H1 (cell line): ENCODE results near the gene DRGX. TPM values are rescaled to one million over a fixed set of nuclear protein-coding genes. Genes with fewer than 3 reads are reported as not detected.

Experiments
- CTCF ChIA-PET: fragments of 300-600 bp; sonication (Branson Sonifier 250); formaldehyde crosslinking; loops from one replicate; lab custom pipeline; 2021; ENCODE audit not compliant: partially characterized antibody; lab: Charles Lee
- POLR2A ChIA-PET: fragments of 300-600 bp; sonication (Branson Sonifier 250); formaldehyde crosslinking; loops from one replicate; lab custom pipeline; 2021; ENCODE audit warnings: inconsistent platforms; ENCODE audit not compliant: partially characterized antibody; lab: Charles Lee
- DNase-seq, 2 experiments: peaks; one replicate each; pipeline versions ENCODE4 v3.0.0 to v3.0.0-alpha.2; 2010 to 2022; ENCODE audit warnings: low spot score in 2 of 2, low read depth in 1 of 2, mixed read lengths in 1 of 2
- FAIRE-seq: peaks from 2 replicates; lab custom pipeline; 2011; peaks lifted over from hg19 to GRCh38; lab: Jason Lieb, UNC
- H2AFZ ChIP-seq: 2 replicates; pipeline ENCODE4 v1.8.1; 2012; ENCODE audit warnings: low read length, inconsistent platforms
- H2AK5ac ChIP-seq: 2 replicates; pipeline ENCODE4 v1.6.1; 2013; ENCODE audit warnings: low read depth, low read length
- H2BK120ac ChIP-seq: replicated peaks from 2 replicates; pipeline ENCODE3; 2013; ENCODE audit warnings: low read depth, low read length, inconsistent platforms
- H2BK12ac ChIP-seq: 2 replicates; pipeline ENCODE4 v1.6.1; 2013; ENCODE audit warnings: low read depth, low read length
- H2BK15ac ChIP-seq: 2 replicates; pipeline ENCODE4 v1.6.1; 2013; ENCODE audit warnings: low read length
- H2BK20ac ChIP-seq: 2 replicates; pipeline ENCODE4 v1.6.1; 2013; ENCODE audit warnings: low read length
- H2BK5ac ChIP-seq: 2 replicates; pipeline ENCODE4 v1.6.1; 2013; ENCODE audit warnings: low read depth, low read length
- H3K14ac ChIP-seq: 2 replicates; pipeline ENCODE4 v1.6.1; 2013; ENCODE audit warnings: inconsistent platforms; ENCODE audit not compliant: insufficient read length
- H3K18ac ChIP-seq: 2 replicates; pipeline ENCODE4 v1.6.1; 2013; ENCODE audit warnings: low read length; ENCODE audit errors: extremely low read depth
- H3K23ac ChIP-seq: 2 replicates; pipeline ENCODE4 v1.6.1; 2013; ENCODE audit warnings: inconsistent platforms; ENCODE audit not compliant: insufficient read length
- H3K23me2 ChIP-seq: 2 replicates; pipeline ENCODE4 v1.6.1; 2013; ENCODE audit warnings: low read depth, low read length
- H3K27ac ChIP-seq: 2 replicates; pipeline ENCODE4 v1.6.1; 2011; ENCODE audit warnings: low read depth, low read length, inconsistent platforms
- H3K27me3 ChIP-seq, 4 experiments: replicated peaks in 1 of 4; 1 replicate in 1 of 4; 2 replicates in 3 of 4; pipeline versions ENCODE4 v1.6.1 to v1.8.1; 2011 to 2013; ENCODE audit warnings: low read length in 3 of 4, mild to moderate bottlenecking in 3 of 4, inconsistent platforms in 2 of 4, mixed read lengths in 2 of 4, moderate library complexity in 1 of 4; ENCODE audit not compliant: control insufficient read depth in 3 of 4, insufficient read depth in 3 of 4; ENCODE audit errors: extremely low read depth in 1 of 4
- H3K36me3 ChIP-seq, 4 experiments: 2 replicates each; pipeline versions ENCODE4 v1.6.1 to v1.8.1; 2011 to 2013; ENCODE audit warnings: mild to moderate bottlenecking in 4 of 4, low read length in 3 of 4, moderate library complexity in 2 of 4, control low read depth in 1 of 4, inconsistent platforms in 1 of 4; ENCODE audit not compliant: insufficient read depth in 4 of 4, control insufficient read depth in 2 of 4
- H3K4ac ChIP-seq: replicated peaks from 2 replicates; pipeline ENCODE3; 2013; ENCODE audit warnings: low read length, low read depth, mixed read lengths, inconsistent platforms; ENCODE audit not compliant: insufficient read length
- H3K4me1 ChIP-seq, 4 experiments: replicated peaks in 1 of 4; 1 replicate in 1 of 4; 2 replicates in 3 of 4; pipeline versions ENCODE4 v1.6.1 to v1.8.1; 2011 to 2013; ENCODE audit warnings: low read length in 3 of 4, inconsistent platforms in 2 of 4, mixed read lengths in 1 of 4; ENCODE audit not compliant: insufficient read depth in 4 of 4, control insufficient read depth in 3 of 4
- H3K4me2 ChIP-seq, 2 experiments: 2 replicates each; pipeline versions ENCODE4 v1.6.1 to v1.8.1; 2011 to 2013; ENCODE audit warnings: low read depth in 2 of 2, low read length in 2 of 2, control low read depth in 1 of 2, inconsistent platforms in 1 of 2, mild to moderate bottlenecking in 1 of 2; ENCODE audit not compliant: insufficient read depth in 1 of 2
- H3K4me3 ChIP-seq, 4 experiments: fragments of 200-600, 300-600 bp in 1 of 4; sonication (generic), shearing (Covaris generic), sonication (Bioruptor Twin) in 1 of 4; 2 replicates each; pipeline versions ENCODE4 v1.5.1 to v1.8.1; 2011 to 2016; ENCODE audit warnings: low read length in 4 of 4, low read depth in 3 of 4, control low read depth in 2 of 4, inconsistent platforms in 2 of 4, mild to moderate bottlenecking in 2 of 4, mixed read lengths in 1 of 4, moderate library complexity in 1 of 4; ENCODE audit not compliant: insufficient read depth in 2 of 4; ENCODE audit errors: extremely low read depth in 1 of 4
- H3K56ac ChIP-seq: replicated peaks from 2 replicates; pipeline ENCODE3; 2013; ENCODE audit warnings: low read depth, mild to moderate bottlenecking, mixed read lengths, low read length, inconsistent platforms; ENCODE audit not compliant: insufficient read length
- H3K79me1 ChIP-seq: 2 replicates; pipeline ENCODE4 v1.6.1; 2013; ENCODE audit warnings: low read depth, low read length, control low read depth
- H3K79me2 ChIP-seq, 2 experiments: 2 replicates each; pipeline versions ENCODE4 v1.6.1 to v1.8.1; 2012 to 2013; ENCODE audit warnings: low read length in 2 of 2, mild to moderate bottlenecking in 2 of 2, inconsistent platforms in 1 of 2; ENCODE audit not compliant: insufficient read depth in 2 of 2, control insufficient read depth in 1 of 2
- H3K9ac ChIP-seq, 4 experiments: replicated peaks in 1 of 4; 1 replicate in 1 of 4; 2 replicates in 3 of 4; pipeline versions ENCODE4 v1.6.1 to v1.8.1; 2011 to 2013; ENCODE audit warnings: low read depth in 3 of 4, low read length in 3 of 4, control low read depth in 2 of 4, mild to moderate bottlenecking in 2 of 4, moderate library complexity in 2 of 4, inconsistent platforms in 1 of 4; ENCODE audit errors: extremely low read depth in 1 of 4
- H3K9me3 ChIP-seq, 2 experiments: 2 replicates each; pipeline versions ENCODE4 v1.6.1 to v1.8.1; 2012 to 2013; ENCODE audit warnings: mild to moderate bottlenecking in 2 of 2, moderate library complexity in 2 of 2, control low read depth in 1 of 2, inconsistent platforms in 1 of 2, low read depth in 1 of 2, low read length in 1 of 2, mixed read lengths in 1 of 2; ENCODE audit not compliant: insufficient read depth in 2 of 2
- H4K20me1 ChIP-seq, 2 experiments: replicated peaks in 1 of 2; 2 replicates each; pipeline versions ENCODE3 to v1.8.1; 2011 to 2013; ENCODE audit warnings: inconsistent platforms in 2 of 2, low read length in 2 of 2, mild to moderate bottlenecking in 1 of 2; ENCODE audit not compliant: insufficient read depth in 2 of 2, control insufficient read depth in 1 of 2
- H4K5ac ChIP-seq: 2 replicates; pipeline ENCODE4 v1.6.1; 2013; ENCODE audit warnings: low read length, low read depth, mixed read lengths, inconsistent platforms; ENCODE audit not compliant: insufficient read length
- H4K8ac ChIP-seq: 2 replicates; pipeline ENCODE4 v1.8.0; 2013; ENCODE audit warnings: mild to moderate bottlenecking, moderate library complexity, low read length, inconsistent platforms; ENCODE audit not compliant: insufficient read depth; ENCODE audit errors: extremely low read depth
- H4K91ac ChIP-seq: replicated peaks from 2 replicates; pipeline ENCODE3; 2013; ENCODE audit warnings: low read length, mixed read lengths, inconsistent platforms; ENCODE audit not compliant: insufficient read length
- ATF3 ChIP-seq: IDR thresholded peaks from 2 replicates; pipeline ENCODE4 v1.6.1; 2011; ENCODE audit warnings: low read depth, mild to moderate bottlenecking, low read length; ENCODE audit not compliant: insufficient read depth
- CBX8 ChIP-seq: fragments of 300-800, 300-1000 bp; sonication (generic); IDR thresholded peaks from 2 replicates; pipeline ENCODE4 v1.7.1; 2016; ENCODE audit warnings: low read depth, low read length, borderline replicate concordance
- CHD1 ChIP-seq: IDR thresholded peaks from 2 replicates; pipeline ENCODE4 v1.6.1; 2012; ENCODE audit warnings: low read depth, low read length, improper control_type of control experiment
- CHD2 ChIP-seq: IDR thresholded peaks from 2 replicates; pipeline ENCODE4 v1.6.1; 2012; ENCODE audit warnings: low read length, improper control_type of control experiment
- FOSL1 ChIP-seq: IDR thresholded peaks from 2 replicates; pipeline ENCODE4 v1.6.1; 2011; ENCODE audit warnings: mild to moderate bottlenecking, low read depth, low read length, moderate library complexity; ENCODE audit not compliant: insufficient read depth
- GTF2F1 ChIP-seq: IDR thresholded peaks from 2 replicates; pipeline ENCODE4 v1.6.1; 2012; ENCODE audit warnings: low read depth, low read length, improper control_type of control experiment, borderline replicate concordance
- RNF2 ChIP-seq: fragments of 200-900, 300-1000 bp; sonication (generic); IDR thresholded peaks from 2 replicates; pipeline ENCODE4 v1.7.1; 2016; ENCODE audit warnings: borderline replicate concordance, low read depth, mild to moderate bottlenecking, antibody characterized with exemption, low read length; ENCODE audit not compliant: poor library complexity, severe bottlenecking; ENCODE audit errors: missing control alignments
- SIX5 ChIP-seq: IDR thresholded peaks from 2 replicates; pipeline ENCODE4 v1.6.1; 2011; ENCODE audit warnings: mild to moderate bottlenecking, low read depth, low read length
- SUZ12 ChIP-seq: fragments of 200-600 bp; sonication (generic); IDR thresholded peaks from 2 replicates; pipeline ENCODE4 v1.6.1; 2012; ENCODE audit warnings: mild to moderate bottlenecking, inconsistent platforms, low read length, moderate library complexity, mixed read lengths
- TAF7 ChIP-seq: optimal IDR thresholded peaks from 2 replicates; pipeline ENCODE3; 2011; ENCODE audit warnings: low read depth, mild to moderate bottlenecking, inconsistent platforms, low read length, moderate library complexity, borderline replicate concordance
- TEAD4 ChIP-seq: IDR thresholded peaks from 2 replicates; pipeline ENCODE4 v1.6.1; 2012; ENCODE audit warnings: low read depth, low read length, inconsistent platforms, mixed read lengths
- WGBS, 2 experiments: shearing (Covaris generic) in 1 of 2; methylation state at CpG; one replicate each; pipeline versions ENCODE4 v1.1.6 to v1.1.7; 2013 to 2015; ENCODE audit warnings: low lambda C conversion rate in 2 of 2, mixed read lengths in 2 of 2, inconsistent platforms in 1 of 2, low coverage in 1 of 2, missing lambda C conversion rate in 1 of 2; ENCODE audit not compliant: insufficient replicate concordance in 2 of 2, insufficient coverage in 1 of 2, insufficient read length in 1 of 2; ENCODE audit errors: extremely low coverage in 1 of 2, missing lambda C conversion rate in 1 of 2; 5-methylcytosine and 5-hydroxymethylcytosine counted together
- polyA plus RNA-seq, 7 experiments: library from polyadenylated mRNA; depleted of rRNA in 3 of 7; stranded (reverse) in 5 of 7; unstranded in 2 of 7; fragments of >200 nt in 5 of 7; fragments of 200-250 nt in 2 of 7; gene quantifications; 1 replicate in 5 of 7; 2 replicates in 1 of 7; 4 replicates in 1 of 7; pipeline versions ENCODE4 v1.2.1 to v1.2.3, GENCODE V29; 2011 to 2013; ENCODE audit warnings: missing spikeins in 2 of 7, mixed read lengths in 2 of 7
- total RNA-seq: library from RNA; stranded (reverse); fragmentation: NEBNext Ultra II Directional; extraction: Animal tissue kit (Norgen Biotek cat#: 25700); gene quantifications from 2 replicates; pipeline ENCODE4 v1.2.1, GENCODE V29; 2021

DRGX gene
- total and polyA plus RNA-seq, 2 of the 8 experiments (the other 6 are each of a cell fraction or from before 2014, with no cell fraction given) = not detected

GRCh38 chr10:49328401-49329145 lies 67.3 kb downstream of the DRGX start:
- Histone ChIP-seq H2BK120ac (no peak overlapping the region), H3K9me3 (no peaks in the 10 kb centered on the region), H4K20me1 (no peaks in the 10 kb centered on the region), H4K8ac (no peak overlapping the region), H2BK20ac (no peak overlapping the region), H3K23ac (no peak overlapping the region), H4K91ac (no peak overlapping the region), H3K4me1 (peaks cover 0 to 2% (median 0%) of the 10 kb centered on the region in 4 experiments; a peak in 1 of 7 replicates), H3K79me1 (no peaks in the 10 kb centered on the region), H3K4me2 (no peak overlapping the region), H3K23me2 (no peaks in the 10 kb centered on the region; the same call in 1 of the 2 replicates), H3K4ac (no peak overlapping the region), H3K9ac (no peak overlapping the region), H3K4me3 (no peak overlapping the region), H3K79me2 (no peaks in the 10 kb centered on the region), H3K14ac (no peak overlapping the region), H2AFZ (0 out of 2 replicates have a peak overlapping the region, but pooled peaks have one; percentile 4), H3K18ac (no peak overlapping the region), H3K36me3 (no peaks in the 10 kb centered on the region), H4K5ac (no peak overlapping the region), H2AK5ac (no peak overlapping the region), H2BK15ac (no peak overlapping the region), H3K27ac (no peak overlapping the region), H3K56ac (no peak overlapping the region), H3K27me3 (no peaks in the 10 kb centered on the region; a peak in 1 of 7 replicates), H2BK5ac (no peak overlapping the region), H2BK12ac (no peak overlapping the region)
- TF ChIP-seq TAF7 (no peak), FOSL1 (no peak), RNF2 (no peak), SUZ12 (no peak), SIX5 (no peak), ATF3 (no peak), CHD1 (no peak), CHD2 (no peak), TEAD4 (no peak), GTF2F1 (no peak), CBX8 (no peak)
- POLR2A ChIA-PET = no interaction called here
- DNase-seq (peak in 1 of 2 experiments; percentile 26), FAIRE-seq (no peak)
- WGBS, 2 experiments = 86% methylated on average over 9 of the region's 9 CpGs; no CpG with 5 or more reads in 1 of the 2 experiments
- CTCF ChIA-PET = interaction anchor here (0.7 to 4.4 kb wide), 5 partner anchors 14 to 183 kb away, joined by 3 to 20 read pairs (median 3); no protein-coding TSS in a partner anchor
